ENCODE measurements around the gene IER5. TPM values are rescaled to one million over a fixed set of nuclear protein-coding genes. Genes with fewer than 3 reads are reported as not detected.
A peak's percentile ranks its signal among the peaks of the same experiment; 100 is the strongest.

IER5 gene
- total RNA-seq, 1 donor, result 12.3 TPM

DNA sequence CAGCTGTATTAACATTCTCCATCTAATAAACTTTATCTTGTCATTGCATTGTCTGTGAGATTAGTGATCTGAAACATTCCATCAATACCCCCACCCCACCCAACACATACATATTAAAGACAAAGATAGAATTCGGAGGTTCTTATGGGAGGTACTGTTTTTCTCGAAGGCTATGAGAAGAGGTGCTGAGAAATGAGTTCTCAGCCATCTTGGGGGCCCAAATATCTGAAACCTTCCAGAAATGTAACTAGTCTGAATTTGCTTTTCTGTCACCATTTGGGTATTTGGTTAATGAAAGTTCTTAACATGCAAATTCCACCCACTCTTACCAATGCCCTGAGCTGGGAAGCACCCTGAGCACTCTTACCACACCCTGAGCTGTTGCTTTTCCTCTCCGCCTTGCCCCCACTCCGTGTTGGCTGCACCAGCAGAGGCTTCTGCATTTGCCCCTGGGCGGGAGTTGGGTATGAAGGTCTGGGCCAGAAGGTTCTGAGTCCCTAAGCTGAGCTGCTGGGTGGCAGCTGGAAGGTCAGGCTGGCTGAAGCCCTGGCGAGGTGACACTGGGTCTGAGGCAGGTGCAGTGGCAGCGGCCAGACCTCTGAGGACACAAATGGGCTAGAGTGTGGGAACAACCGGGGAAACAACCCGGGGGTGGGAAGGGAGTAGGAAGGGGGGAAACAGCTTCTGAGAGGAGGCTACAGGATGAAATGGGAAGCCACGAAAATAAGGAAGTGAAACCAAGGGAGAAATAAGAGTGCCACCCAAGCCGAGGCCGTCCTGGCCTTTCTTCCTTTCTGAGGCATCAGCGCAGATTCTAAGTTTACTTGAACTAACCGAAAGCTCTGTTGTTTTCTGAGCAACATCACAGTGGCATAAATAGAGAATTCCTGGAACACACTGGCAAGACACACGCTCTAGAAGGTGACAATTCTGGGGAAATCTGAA lies 26.3 kb upstream of the IER5 start:
- DNase-seq (ENCODE audit: low read depth), result no peak
- H3K4me3 ChIP-seq (ENCODE audit: low read depth, low read length), result no peak overlapping the region

DNA sequence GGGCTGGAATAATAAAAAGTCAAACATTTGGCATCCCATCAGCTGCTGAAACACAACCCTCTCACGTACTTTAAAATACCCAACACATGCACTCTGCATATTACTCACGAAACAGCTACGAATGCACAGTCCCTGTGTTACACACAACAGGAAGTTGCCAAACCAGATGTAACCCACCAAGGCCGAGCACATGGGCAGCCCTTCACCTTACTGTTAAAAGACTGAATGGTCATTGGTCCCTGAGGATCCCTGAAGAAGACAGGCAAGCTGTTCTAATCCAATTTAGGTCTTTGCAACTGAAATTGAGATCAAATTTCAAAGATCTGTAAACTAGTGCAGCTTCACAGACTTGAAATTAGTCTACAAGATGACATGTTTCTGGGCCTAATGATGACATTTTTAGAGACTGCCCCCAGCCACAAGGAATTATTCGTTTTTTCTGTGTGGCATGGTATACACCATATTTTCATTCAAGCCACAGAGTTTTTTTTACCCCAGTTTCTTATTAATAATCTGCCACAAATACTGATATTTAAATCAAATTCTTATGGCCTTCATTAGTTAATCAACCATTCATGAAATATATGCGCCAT lies 25.6 kb upstream of the IER5 start:
- TF ChIP-seq, protein P1, sequence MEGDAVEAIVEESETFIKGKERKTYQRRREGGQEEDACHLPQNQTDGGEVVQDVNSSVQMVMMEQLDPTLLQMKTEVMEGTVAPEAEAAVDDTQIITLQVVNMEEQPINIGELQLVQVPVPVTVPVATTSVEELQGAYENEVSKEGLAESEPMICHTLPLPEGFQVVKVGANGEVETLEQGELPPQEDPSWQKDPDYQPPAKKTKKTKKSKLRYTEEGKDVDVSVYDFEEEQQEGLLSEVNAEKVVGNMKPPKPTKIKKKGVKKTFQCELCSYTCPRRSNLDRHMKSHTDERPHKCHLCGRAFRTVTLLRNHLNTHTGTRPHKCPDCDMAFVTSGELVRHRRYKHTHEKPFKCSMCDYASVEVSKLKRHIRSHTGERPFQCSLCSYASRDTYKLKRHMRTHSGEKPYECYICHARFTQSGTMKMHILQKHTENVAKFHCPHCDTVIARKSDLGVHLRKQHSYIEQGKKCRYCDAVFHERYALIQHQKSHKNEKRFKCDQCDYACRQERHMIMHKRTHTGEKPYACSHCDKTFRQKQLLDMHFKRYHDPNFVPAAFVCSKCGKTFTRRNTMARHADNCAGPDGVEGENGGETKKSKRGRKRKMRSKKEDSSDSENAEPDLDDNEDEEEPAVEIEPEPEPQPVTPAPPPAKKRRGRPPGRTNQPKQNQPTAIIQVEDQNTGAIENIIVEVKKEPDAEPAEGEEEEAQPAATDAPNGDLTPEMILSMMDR (IDR thresholded peaks at IDR 0.05; ENCODE audit: insufficient read depth, low read length), result no peak
- peak; percentile 25 for DNase-seq (ENCODE audit: low read depth)
- H3K4me3 ChIP-seq (ENCODE audit: low read depth, low read length), result no peak overlapping the region

More for the DNA sequence above, 26.3 kb upstream of the IER5 start:
- TF ChIP-seq, protein P1 (IDR thresholded peaks at IDR 0.05; ENCODE audit: insufficient read depth, low read length), result no peak

DNA sequence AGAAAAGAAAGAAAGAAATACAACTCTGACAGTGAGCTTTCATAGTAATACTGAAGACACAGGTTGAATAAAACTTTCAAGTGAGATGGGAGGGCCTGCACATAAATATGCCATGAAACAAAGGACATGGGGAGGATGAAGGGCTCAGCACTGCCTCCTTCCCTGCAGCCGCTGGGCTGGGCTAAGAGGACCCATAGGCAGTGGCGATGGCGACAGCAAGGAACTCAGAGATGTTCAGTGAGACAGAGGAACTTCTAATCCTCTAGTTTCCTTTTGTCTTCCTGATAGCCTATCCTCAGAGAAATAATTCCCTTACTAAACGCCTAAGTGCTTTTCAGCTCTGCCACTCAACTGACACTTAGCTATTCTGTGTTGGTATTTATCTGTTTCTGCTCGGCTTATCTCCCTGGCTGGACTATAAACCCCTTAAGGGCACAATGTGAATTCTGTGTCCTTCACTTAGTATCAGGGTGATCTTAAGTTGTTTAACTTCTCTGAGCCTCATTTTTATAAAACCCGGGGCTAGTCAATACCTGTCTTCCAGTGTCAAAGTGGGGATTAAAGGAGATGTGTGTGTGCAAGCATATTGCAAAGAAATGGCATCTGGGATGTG lies 24.4 kb upstream of the IER5 start:
- H3K4me3 ChIP-seq (ENCODE audit: low read depth, low read length), result no peak overlapping the region
- TF ChIP-seq, protein P1 (IDR thresholded peaks at IDR 0.05; ENCODE audit: insufficient read depth, low read length), result no peak
- no peak for DNase-seq (ENCODE audit: low read depth)

DNA sequence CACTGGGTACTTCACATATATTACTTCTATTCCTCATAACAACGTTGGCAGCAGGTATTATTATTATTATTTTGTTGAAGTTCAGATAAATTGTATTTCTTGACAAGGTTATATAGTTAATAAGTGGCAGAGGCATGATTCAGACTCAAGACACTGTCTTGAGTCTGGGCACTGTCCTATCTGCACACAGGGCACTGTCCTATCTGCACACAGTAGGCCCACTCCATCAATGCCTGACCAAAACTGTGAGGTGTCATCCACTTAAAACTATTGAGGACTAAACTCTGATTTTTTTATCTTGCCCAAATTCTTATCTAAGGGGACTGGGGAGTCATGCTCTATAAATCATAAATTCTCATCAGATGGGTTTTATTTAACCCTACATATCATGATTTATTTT lies 23.8 kb upstream of the IER5 start:
- TF ChIP-seq, protein P1 (IDR thresholded peaks at IDR 0.05; ENCODE audit: insufficient read depth, low read length), result no peak
- DNase-seq (ENCODE audit: low read depth), result no peak
- H3K4me3 ChIP-seq (ENCODE audit: low read depth, low read length), result no peak overlapping the region

DNA sequence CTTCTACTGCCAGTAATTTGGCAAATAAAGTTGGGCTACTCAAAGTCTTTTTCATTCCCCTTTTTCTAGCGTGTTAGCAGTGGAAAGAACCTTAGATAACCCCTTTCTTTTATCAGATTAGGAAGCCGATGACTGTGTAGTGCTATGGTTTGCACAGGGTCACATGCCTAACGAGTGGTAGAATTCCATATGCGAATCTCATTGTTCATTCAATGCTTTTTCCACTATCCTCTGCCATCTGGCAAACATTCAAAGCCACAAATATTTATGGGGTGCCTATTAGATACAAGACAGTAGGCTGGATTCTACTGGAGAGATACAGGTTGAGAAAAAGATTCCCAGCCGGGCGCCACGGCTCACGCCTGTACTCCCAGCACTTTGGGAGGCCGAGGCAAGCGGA lies 14.9 kb upstream of the IER5 start:
- TF ChIP-seq, protein P1 (IDR thresholded peaks at IDR 0.05; ENCODE audit: insufficient read depth, low read length), result no peak
- H3K4me3 ChIP-seq (ENCODE audit: low read depth, low read length), result no peak overlapping the region
- peak; percentile 75 for DNase-seq (ENCODE audit: low read depth)

DNA sequence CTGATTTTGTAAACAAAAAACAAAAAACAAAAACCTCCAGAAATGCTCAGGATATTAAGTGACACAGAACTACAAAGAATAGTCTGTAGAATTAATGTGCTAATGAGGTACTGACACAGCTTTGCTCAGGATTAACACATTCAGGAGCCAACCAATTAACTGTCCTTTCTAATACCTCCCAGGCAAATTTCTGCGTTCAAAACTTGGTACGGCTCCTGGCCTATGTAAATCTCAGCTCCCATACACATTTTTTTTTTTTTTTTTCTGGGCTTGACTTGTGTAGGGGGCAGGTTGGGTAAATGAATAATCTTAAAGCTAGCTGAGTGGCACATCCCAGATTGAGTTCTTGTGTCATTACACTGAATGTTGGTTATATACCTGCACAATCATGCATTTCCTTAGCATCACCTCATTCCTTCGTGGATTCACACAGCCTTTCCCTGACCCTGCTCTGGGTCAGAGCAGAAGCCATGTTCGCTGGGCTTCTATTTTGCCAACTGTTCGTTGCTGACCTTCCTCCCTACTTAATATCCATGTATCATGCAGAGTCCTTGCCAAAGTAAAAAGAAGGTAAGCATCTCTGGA lies 12.6 kb upstream of the IER5 start:
- TF ChIP-seq, protein P1 (IDR thresholded peaks at IDR 0.05; ENCODE audit: insufficient read depth, low read length), result no peak
- H3K4me3 ChIP-seq (ENCODE audit: low read depth, low read length), result no peak overlapping the region
- no peak for DNase-seq (ENCODE audit: low read depth)
